Measurements from ENCODE around the gene DOCK1.

The DOCK1 gene

GRCh38 chr10:126903656-126904360 is 1.4 kb upstream of the DOCK1 start:
- Histone ChIP-seq H3K36me3 (ENCODE audit: control insufficient read depth in 2 of 2, insufficient read depth in 2 of 2, low read length in 2 of 2) (no peaks in the 10 kb centered on the region), H3K4me1 (ENCODE audit: control insufficient read depth, insufficient read depth, low read length) (peaks cover 20% of the 10 kb centered on the region), H3K9ac (ENCODE audit: low read length in 2 of 2) (no peak overlapping the region), H3K4me3 (ENCODE audit: low read length in 2 of 2) (peak overlapping the region in 1 of 2 donors; percentile 8), H3K27ac (ENCODE audit: low read length) (no peak overlapping the region), H3K27me3 (ENCODE audit: control insufficient read depth in 1 of 2, insufficient read depth in 2 of 2, low read length in 2 of 2) (no peaks in the 10 kb centered on the region), H3K9me3 (ENCODE audit: control insufficient read depth in 2 of 2, low read length in 2 of 2) (peaks cover under 1 to 4% of the 10 kb centered on the region in 2 donors)

- Histone ChIP-seq H3K4me1 (ENCODE audit: control insufficient read depth, insufficient read depth, low read length) (peaks cover 20% of the 10 kb centered on the region), H3K27ac (ENCODE audit: low read length) (no peak overlapping the region), H3K9me3 (ENCODE audit: control insufficient read depth in 2 of 2, low read length in 2 of 2) (no peaks in the 10 kb centered on the region), H3K4me3 (ENCODE audit: low read length in 2 of 2) (peak overlapping the region; percentile 76 to 79), H3K9ac (ENCODE audit: low read length in 2 of 2) (peak overlapping the region in 1 of 2 donors; percentile 65), H3K36me3 (ENCODE audit: control insufficient read depth in 2 of 2, insufficient read depth in 2 of 2, low read length in 2 of 2) (no peaks in the 10 kb centered on the region), H3K27me3 (ENCODE audit: control insufficient read depth in 1 of 2, insufficient read depth in 2 of 2, low read length in 2 of 2) (no peaks in the 10 kb centered on the region)
Measured at GRCh38 chr10:126904516-126904817, 761 bp upstream of the DOCK1 start.

- H3K9me3 ChIP-seq (ENCODE audit: control insufficient read depth in 2 of 2, low read length in 2 of 2), result no peaks in the 10 kb centered on the region
- H3K9ac ChIP-seq (ENCODE audit: low read length in 2 of 2), result peak overlapping the region; percentile 47 to 49
- no peak overlapping the region for H3K27ac ChIP-seq (ENCODE audit: low read length)
- no peaks in the 10 kb centered on the region for H3K27me3 ChIP-seq (ENCODE audit: control insufficient read depth in 1 of 2, insufficient read depth in 2 of 2, low read length in 2 of 2)
- H3K4me3 ChIP-seq (ENCODE audit: low read length in 2 of 2), result peak overlapping the region; percentile 55 to 77
- H3K36me3 ChIP-seq (ENCODE audit: control insufficient read depth in 2 of 2, insufficient read depth in 2 of 2, low read length in 2 of 2), result no peaks in the 10 kb centered on the region
- H3K4me1 ChIP-seq (ENCODE audit: control insufficient read depth, insufficient read depth, low read length), result peaks cover 24% of the 10 kb centered on the region
Measured at GRCh38 chr10:126905776-126906703, 812 bp downstream of the DOCK1 start.

- Histone ChIP-seq H3K27me3 (ENCODE audit: control insufficient read depth in 1 of 2, insufficient read depth in 2 of 2, low read length in 2 of 2) (no peaks in the 10 kb centered on the region), H3K27ac (ENCODE audit: low read length) (no peak overlapping the region), H3K9ac (ENCODE audit: low read length in 2 of 2) (peak overlapping the region in 1 of 2 donors; percentile 47), H3K9me3 (ENCODE audit: control insufficient read depth in 2 of 2, low read length in 2 of 2) (no peaks in the 10 kb centered on the region), H3K4me1 (ENCODE audit: control insufficient read depth, insufficient read depth, low read length) (peaks cover 28% of the 10 kb centered on the region), H3K4me3 (ENCODE audit: low read length in 2 of 2) (peak overlapping the region in 1 of 2 donors; percentile 77), H3K36me3 (ENCODE audit: control insufficient read depth in 2 of 2, insufficient read depth in 2 of 2, low read length in 2 of 2) (no peaks in the 10 kb centered on the region)
Measured at GRCh38 chr10:126906704-126907422, 1.6 kb downstream of the DOCK1 start.

GRCh38 chr10:126907423-126907970 is 2.3 kb downstream of the DOCK1 start:
- H3K9ac ChIP-seq (ENCODE audit: low read length in 2 of 2), result no peak overlapping the region
- H3K27me3 ChIP-seq (ENCODE audit: control insufficient read depth in 1 of 2, insufficient read depth in 2 of 2, low read length in 2 of 2), result no peaks in the 10 kb centered on the region
- H3K27ac ChIP-seq (ENCODE audit: low read length), result no peak overlapping the region
- H3K36me3 ChIP-seq (ENCODE audit: control insufficient read depth in 2 of 2, insufficient read depth in 2 of 2, low read length in 2 of 2), result no peaks in the 10 kb centered on the region
- H3K4me1 ChIP-seq (ENCODE audit: control insufficient read depth, insufficient read depth, low read length), result peaks cover 28% of the 10 kb centered on the region
- no peak overlapping the region for H3K4me3 ChIP-seq (ENCODE audit: low read length in 2 of 2)
- H3K9me3 ChIP-seq (ENCODE audit: control insufficient read depth in 2 of 2, low read length in 2 of 2), result no peaks in the 10 kb centered on the region

GRCh38 chr10:126908225-126908624 is 3.0 kb downstream of the DOCK1 start:
- Histone ChIP-seq H3K4me1 (ENCODE audit: control insufficient read depth, insufficient read depth, low read length) (peaks cover 28% of the 10 kb centered on the region), H3K27ac (ENCODE audit: low read length) (no peak overlapping the region), H3K9ac (ENCODE audit: low read length in 2 of 2) (no peak overlapping the region), H3K4me3 (ENCODE audit: low read length in 2 of 2) (no peak overlapping the region), H3K9me3 (ENCODE audit: control insufficient read depth in 2 of 2, low read length in 2 of 2) (no peaks in the 10 kb centered on the region), H3K36me3 (ENCODE audit: control insufficient read depth in 2 of 2, insufficient read depth in 2 of 2, low read length in 2 of 2) (no peaks in the 10 kb centered on the region), H3K27me3 (ENCODE audit: control insufficient read depth in 1 of 2, insufficient read depth in 2 of 2, low read length in 2 of 2) (no peaks in the 10 kb centered on the region)

GRCh38 chr10:126908729-126909128 is 3.5 kb downstream of the DOCK1 start:
- Histone ChIP-seq H3K9me3 (ENCODE audit: control insufficient read depth in 2 of 2, low read length in 2 of 2) (no peaks in the 10 kb centered on the region), H3K4me1 (ENCODE audit: control insufficient read depth, insufficient read depth, low read length) (peaks cover 28% of the 10 kb centered on the region), H3K27ac (ENCODE audit: low read length) (no peak overlapping the region), H3K4me3 (ENCODE audit: low read length in 2 of 2) (no peak overlapping the region), H3K36me3 (ENCODE audit: control insufficient read depth in 2 of 2, insufficient read depth in 2 of 2, low read length in 2 of 2) (no peaks in the 10 kb centered on the region), H3K27me3 (ENCODE audit: control insufficient read depth in 1 of 2, insufficient read depth in 2 of 2, low read length in 2 of 2) (no peaks in the 10 kb centered on the region), H3K9ac (ENCODE audit: low read length in 2 of 2) (no peak overlapping the region)

GRCh38 chr10:126909147-126909546 is 3.9 kb downstream of the DOCK1 start:
- no peak overlapping the region for H3K27ac ChIP-seq (ENCODE audit: low read length)
- H3K36me3 ChIP-seq (ENCODE audit: control insufficient read depth in 2 of 2, insufficient read depth in 2 of 2, low read length in 2 of 2), result no peaks in the 10 kb centered on the region
- H3K9me3 ChIP-seq (ENCODE audit: control insufficient read depth in 2 of 2, low read length in 2 of 2), result no peaks in the 10 kb centered on the region
- peaks cover 26% of the 10 kb centered on the region for H3K4me1 ChIP-seq (ENCODE audit: control insufficient read depth, insufficient read depth, low read length)
- no peaks in the 10 kb centered on the region for H3K27me3 ChIP-seq (ENCODE audit: control insufficient read depth in 1 of 2, insufficient read depth in 2 of 2, low read length in 2 of 2)
- H3K4me3 ChIP-seq (ENCODE audit: low read length in 2 of 2), result no peak overlapping the region
- H3K9ac ChIP-seq (ENCODE audit: low read length in 2 of 2), result no peak overlapping the region

- Histone ChIP-seq H3K4me3 (ENCODE audit: low read length in 2 of 2) (no peak overlapping the region), H3K9me3 (ENCODE audit: control insufficient read depth in 2 of 2, low read length in 2 of 2) (peaks cover 0 to 4% of the 10 kb centered on the region in 2 donors), H3K9ac (ENCODE audit: low read length in 2 of 2) (no peak overlapping the region), H3K36me3 (ENCODE audit: control insufficient read depth in 2 of 2, insufficient read depth in 2 of 2, low read length in 2 of 2) (no peaks in the 10 kb centered on the region), H3K4me1 (ENCODE audit: control insufficient read depth, insufficient read depth, low read length) (peaks cover 17% of the 10 kb centered on the region), H3K27me3 (ENCODE audit: control insufficient read depth in 1 of 2, insufficient read depth in 2 of 2, low read length in 2 of 2) (no peaks in the 10 kb centered on the region), H3K27ac (ENCODE audit: low read length) (no peak overlapping the region)
Measured at GRCh38 chr10:126910196-126910595, 5.0 kb downstream of the DOCK1 start.

GRCh38 chr10:126910798-126911197 is 5.6 kb downstream of the DOCK1 start:
- peaks cover 17% of the 10 kb centered on the region for H3K4me1 ChIP-seq (ENCODE audit: control insufficient read depth, insufficient read depth, low read length)

More at GRCh38 chr10:126910798-126911197, 5.6 kb downstream of the DOCK1 start:
- H3K9ac ChIP-seq (ENCODE audit: low read length in 2 of 2), result no peak overlapping the region
- H3K9me3 ChIP-seq (ENCODE audit: control insufficient read depth in 2 of 2, low read length in 2 of 2), result peaks cover 0 to 4% of the 10 kb centered on the region in 2 donors
- no peak overlapping the region for H3K27ac ChIP-seq (ENCODE audit: low read length)
- no peaks in the 10 kb centered on the region for H3K27me3 ChIP-seq (ENCODE audit: control insufficient read depth in 1 of 2, insufficient read depth in 2 of 2, low read length in 2 of 2)
- no peaks in the 10 kb centered on the region for H3K36me3 ChIP-seq (ENCODE audit: control insufficient read depth in 2 of 2, insufficient read depth in 2 of 2, low read length in 2 of 2)
- H3K4me3 ChIP-seq (ENCODE audit: low read length in 2 of 2), result no peak overlapping the region
